K562 (cell line): Measurements from ENCODE around the gene UBE2M. TPM values are rescaled to one million over a fixed set of nuclear protein-coding genes. Genes with fewer than 3 reads are reported as not detected.
A peak's percentile ranks its signal among the peaks of the same experiment; 100 is the strongest.

Experiments
- CEBPG ChIP-seq, 3 experiments: fragments of 200-800 bp in 1 of 3; sonication (Bioruptor generic) in 1 of 3; sonication (generic) in 1 of 3; formaldehyde crosslinking in 1 of 3; IDR thresholded peaks in 2 of 3; conservative IDR thresholded peaks in 1 of 3; 2 replicates each; pipeline versions ENCODE4 v1.6.1 to v1.8.0; 2016 to 2022; ENCODE audit warnings: missing compliant biosample characterization in 2 of 3, missing genetic modification characterization in 2 of 3, mild to moderate bottlenecking in 1 of 3, missing genetic modification reagents in 1 of 3
- EGR1 ChIP-seq: fragments of 450-650 bp; conservative IDR thresholded peaks from 2 replicates; pipeline ENCODE4 v1.6.1; 2017; ENCODE audit warnings: mild to moderate bottlenecking
- EP300 ChIP-seq: IDR thresholded peaks from 2 replicates; pipeline ENCODE4 v1.6.1; 2012; ENCODE audit warnings: low read length, improper control_type of control experiment
- MAFF ChIP-seq: IDR thresholded peaks from 2 replicates; pipeline ENCODE4 v1.6.1; 2012; ENCODE audit warnings: low read length, improper control_type of control experiment
- NFRKB ChIP-seq: fragments of 450-650 bp; IDR thresholded peaks from 2 replicates; pipeline ENCODE4 v1.6.1; 2016; ENCODE audit warnings: low read depth
- POLR2H ChIP-seq: IDR thresholded peaks from 2 replicates; pipeline ENCODE4 v1.6.1; 2016; ENCODE audit warnings: missing genetic modification characterization, low read depth, mild to moderate bottlenecking, control low read depth, missing compliant biosample characterization, moderate library complexity
- SNAPC5 ChIP-seq: fragments of 250-450 bp; sonication (Bioruptor Pico); IDR thresholded peaks from 2 replicates; pipeline ENCODE4 v1.8.0; 2021; ENCODE audit warnings: moderate library complexity, mild to moderate bottlenecking, inconsistent platforms
- SP1 ChIP-seq: sonication (generic); formaldehyde crosslinking; IDR thresholded peaks from 2 replicates; pipeline ENCODE4 v1.8.1; 2022; ENCODE audit warnings: mild to moderate bottlenecking, missing genetic modification reagents
- SRSF7 ChIP-seq: fragments of 200-400 bp; formaldehyde crosslinking; optimal IDR thresholded peaks from 2 replicates; pipeline ENCODE3; 2017; ENCODE audit warnings: mild to moderate bottlenecking, low read depth, low read length
- TGIF2 ChIP-seq: sonication (generic); formaldehyde crosslinking; IDR thresholded peaks from 2 replicates; pipeline ENCODE4 v1.8.1; 2022; ENCODE audit warnings: mild to moderate bottlenecking, missing genetic modification reagents, moderate library complexity
- TOE1 ChIP-seq, 2 experiments: fragments of 450-650 bp in 1 of 2; sonication (generic) in 1 of 2; formaldehyde crosslinking in 1 of 2; IDR thresholded peaks; 2 replicates each; pipeline versions ENCODE4 v1.7.1 to v1.8.0; 2016 to 2022; ENCODE audit warnings: borderline replicate concordance in 2 of 2, mild to moderate bottlenecking in 2 of 2, antibody characterized with exemption in 1 of 2, inconsistent platforms in 1 of 2, low read depth in 1 of 2, missing genetic modification reagents in 1 of 2, moderate library complexity in 1 of 2
- U2AF2 ChIP-seq: fragments of 200-400 bp; formaldehyde crosslinking; optimal IDR thresholded peaks from 2 replicates; pipeline ENCODE3; 2017; ENCODE audit warnings: low read depth, mild to moderate bottlenecking, low read length
- ZC3H11A ChIP-seq: IDR thresholded peaks from 2 replicates; pipeline ENCODE4 v1.6.1; 2012; ENCODE audit warnings: low read depth, low read length, improper control_type of control experiment
- ZFP30 ChIP-seq: fragments of 250-450 bp; sonication (Bioruptor Pico); IDR thresholded peaks from 2 replicates; pipeline ENCODE4 v1.8.0; 2022; ENCODE audit warnings: moderate library complexity, mild to moderate bottlenecking, inconsistent platforms, borderline replicate concordance
- ZNF316 ChIP-seq: fragments of 450-650 bp; IDR thresholded peaks from 2 replicates; pipeline ENCODE4 v1.6.1; 2016
- ZNF695 ChIP-seq: fragments of 450-650 bp; formaldehyde crosslinking; IDR thresholded peaks from 2 replicates; pipeline ENCODE4 v1.4.0; 2020; ENCODE audit warnings: mild to moderate bottlenecking, moderate library complexity
- ZNF707 ChIP-seq: fragments of 250-450 bp; sonication (Bioruptor Pico); conservative IDR thresholded peaks from 2 replicates; pipeline ENCODE4 v1.8.0; 2022; ENCODE audit warnings: inconsistent platforms, mild to moderate bottlenecking, moderate library complexity
- ZNF75A ChIP-seq: fragments of 450-650 bp; formaldehyde crosslinking; IDR thresholded peaks from 2 replicates; pipeline ENCODE4 v1.4.0; 2020; ENCODE audit warnings: mild to moderate bottlenecking
- ZNF766 ChIP-seq: fragments of 200-800 bp; sonication (Bioruptor generic); conservative IDR thresholded peaks from 2 replicates; pipeline ENCODE4 v1.6.1; 2016; ENCODE audit warnings: missing genetic modification characterization, missing compliant biosample characterization
- ZNF77 ChIP-seq: fragments of 250-450 bp; sonication (Bioruptor Pico); IDR thresholded peaks from 2 replicates; pipeline ENCODE4 v1.5.0; 2020
- polyA plus RNA-seq, 8 experiments: library from polyadenylated mRNA; depleted of rRNA in 4 of 8; stranded (reverse) in 5 of 8; unstranded in 3 of 8; fragments of >200 nt; fragmentation: Nextera tagmentation in 2 of 8; fragmentation: Illumina TruSeq in 1 of 8; extraction: Ambion mirVana in 2 of 8; extraction: Trizol in 1 of 8; gene quantifications; 2 replicates each; pipeline versions ENCODE4 v1.2.1 to v1.2.3, GENCODE V29; 2011 to 2014; ENCODE audit warnings: inconsistent platforms in 1 of 8, missing spikeins in 1 of 8
- total RNA-seq, 7 experiments: library from RNA; depleted of rRNA in 6 of 7; stranded (reverse); fragments of >200 nt in 6 of 7; fragmentation: Illumina TruSeq in 2 of 7; extraction: Trizol in 2 of 7; gene quantifications; 2 replicates each; pipeline versions ENCODE4 v1.2.1 to v1.2.3, GENCODE V29; 2011 to 2021; ENCODE audit warnings: low replicate concordance in 1 of 7
- TF ChIP-seq, protein P1 (sequence below): fragments of 250-450 bp; sonication (Bioruptor Pico); IDR thresholded peaks from 2 replicates; pipeline ENCODE4 v1.9.0; 2021; ENCODE audit warnings: mild to moderate bottlenecking, inconsistent platforms
- TF ChIP-seq, protein P2 (sequence below), 2 experiments: fragments of 450-650 bp; conservative IDR thresholded peaks; 2 replicates each; pipeline ENCODE4 v1.6.1; 2017; ENCODE audit warnings: mild to moderate bottlenecking in 2 of 2, moderate library complexity in 2 of 2
- TF ChIP-seq, protein P3 (sequence below): IDR thresholded peaks from 3 replicates; pipeline ENCODE4 v1.6.1; 2011; ENCODE audit warnings: borderline replicate concordance, mild to moderate bottlenecking; ENCODE audit not compliant: insufficient read length, insufficient read depth

The UBE2M gene
- total and polyA plus RNA-seq, 9 of the 15 experiments (the other 6 are each of a cell fraction or from before 2014, with no cell fraction given), result 0.92 to 163 (median 85.7) TPM

- TF ChIP-seq, protein P1, sequence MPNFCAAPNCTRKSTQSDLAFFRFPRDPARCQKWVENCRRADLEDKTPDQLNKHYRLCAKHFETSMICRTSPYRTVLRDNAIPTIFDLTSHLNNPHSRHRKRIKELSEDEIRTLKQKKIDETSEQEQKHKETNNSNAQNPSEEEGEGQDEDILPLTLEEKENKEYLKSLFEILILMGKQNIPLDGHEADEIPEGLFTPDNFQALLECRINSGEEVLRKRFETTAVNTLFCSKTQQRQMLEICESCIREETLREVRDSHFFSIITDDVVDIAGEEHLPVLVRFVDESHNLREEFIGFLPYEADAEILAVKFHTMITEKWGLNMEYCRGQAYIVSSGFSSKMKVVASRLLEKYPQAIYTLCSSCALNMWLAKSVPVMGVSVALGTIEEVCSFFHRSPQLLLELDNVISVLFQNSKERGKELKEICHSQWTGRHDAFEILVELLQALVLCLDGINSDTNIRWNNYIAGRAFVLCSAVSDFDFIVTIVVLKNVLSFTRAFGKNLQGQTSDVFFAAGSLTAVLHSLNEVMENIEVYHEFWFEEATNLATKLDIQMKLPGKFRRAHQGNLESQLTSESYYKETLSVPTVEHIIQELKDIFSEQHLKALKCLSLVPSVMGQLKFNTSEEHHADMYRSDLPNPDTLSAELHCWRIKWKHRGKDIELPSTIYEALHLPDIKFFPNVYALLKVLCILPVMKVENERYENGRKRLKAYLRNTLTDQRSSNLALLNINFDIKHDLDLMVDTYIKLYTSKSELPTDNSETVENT (CRISPR knock-in tag), result no peak
- TF ChIP-seq ZC3H11A, result no peak
- no peak for TF ChIP-seq ZNF75A
- TF ChIP-seq, protein P2, sequence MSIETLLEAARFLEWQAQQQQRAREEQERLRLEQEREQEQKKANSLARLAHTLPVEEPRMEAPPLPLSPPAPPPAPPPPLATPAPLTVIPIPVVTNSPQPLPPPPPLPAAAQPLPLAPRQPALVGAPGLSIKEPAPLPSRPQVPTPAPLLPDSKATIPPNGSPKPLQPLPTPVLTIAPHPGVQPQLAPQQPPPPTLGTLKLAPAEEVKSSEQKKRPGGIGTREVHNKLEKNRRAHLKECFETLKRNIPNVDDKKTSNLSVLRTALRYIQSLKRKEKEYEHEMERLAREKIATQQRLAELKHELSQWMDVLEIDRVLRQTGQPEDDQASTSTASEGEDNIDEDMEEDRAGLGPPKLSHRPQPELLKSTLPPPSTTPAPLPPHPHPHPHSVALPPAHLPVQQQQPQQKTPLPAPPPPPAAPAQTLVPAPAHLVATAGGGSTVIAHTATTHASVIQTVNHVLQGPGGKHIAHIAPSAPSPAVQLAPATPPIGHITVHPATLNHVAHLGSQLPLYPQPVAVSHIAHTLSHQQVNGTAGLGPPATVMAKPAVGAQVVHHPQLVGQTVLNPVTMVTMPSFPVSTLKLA (conservative IDR thresholded peaks at IDR 0.05), result peak; percentile 73 to 77
- peak; percentile 82 for TF ChIP-seq CEBPG (CRISPR knock-in tag; IDR thresholded peaks at IDR 0.05)
- peak; percentile 4 to 72; a peak in 2 of 4 replicates for TF ChIP-seq CEBPG (tag; conservative IDR thresholded peaks at IDR 0.05 in 1 of 2, IDR thresholded peaks at IDR 0.05 in 1 of 2)
- TF ChIP-seq EP300, result no peak; the same call in 1 of the 2 replicates
- peak; percentile 57; the same call in 1 of the 2 replicates for TF ChIP-seq ZNF695 (CRISPR knock-in tag)
- TF ChIP-seq SNAPC5 (CRISPR knock-in tag), result no peak
- no peak for TF ChIP-seq ZNF77 (CRISPR knock-in tag)
- TF ChIP-seq EGR1, result no peak
- TF ChIP-seq TGIF2 (CRISPR knock-in tag), result no peak
- no peak for TF ChIP-seq ZNF316
- no peak for TF ChIP-seq ZNF707
- no peak for TF ChIP-seq ZFP30 (CRISPR knock-in tag)
- TF ChIP-seq, protein P3, sequence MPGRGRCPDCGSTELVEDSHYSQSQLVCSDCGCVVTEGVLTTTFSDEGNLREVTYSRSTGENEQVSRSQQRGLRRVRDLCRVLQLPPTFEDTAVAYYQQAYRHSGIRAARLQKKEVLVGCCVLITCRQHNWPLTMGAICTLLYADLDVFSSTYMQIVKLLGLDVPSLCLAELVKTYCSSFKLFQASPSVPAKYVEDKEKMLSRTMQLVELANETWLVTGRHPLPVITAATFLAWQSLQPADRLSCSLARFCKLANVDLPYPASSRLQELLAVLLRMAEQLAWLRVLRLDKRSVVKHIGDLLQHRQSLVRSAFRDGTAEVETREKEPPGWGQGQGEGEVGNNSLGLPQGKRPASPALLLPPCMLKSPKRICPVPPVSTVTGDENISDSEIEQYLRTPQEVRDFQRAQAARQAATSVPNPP, result no peak
- peak; percentile 66; the same call in 1 of the 2 replicates for TF ChIP-seq POLR2H (tag)
- no peak for TF ChIP-seq MAFF
- no peak for TF ChIP-seq U2AF2
- TF ChIP-seq SRSF7, result no peak
- no peak; the same call in 1 of the 2 replicates for TF ChIP-seq NFRKB
- TF ChIP-seq TOE1 (IDR thresholded peaks at IDR 0.05; ENCODE audit: borderline replicate concordance), result no peak
- no peak for TF ChIP-seq TOE1 (CRISPR knock-in tag; IDR thresholded peaks at IDR 0.05; ENCODE audit: borderline replicate concordance, low read depth)
- TF ChIP-seq ZNF766 (CRISPR knock-in tag), result no peak
- TF ChIP-seq SP1, result peak; percentile 94
These were observed 17.0 kb upstream of the UBE2M start (continued) for GRCh38 chr19:58575183-58576041.
